Measurements from ENCODE around the gene DCTPP1.

- TF ChIP-seq EZH2 (IDR thresholded peaks at IDR 0.05; ENCODE audit: insufficient read depth, poor library complexity, severe bottlenecking) (no peak), EZH2phosphoT487 (IDR thresholded peaks at IDR 0.05; ENCODE audit: insufficient read depth, low read depth) (no peak)
Measured at GRCh38 chr16:30457743-30458560, 28.1 kb upstream of the DCTPP1 start.

Measured in GM23248 (cell line).